Ascending aorta (tissue), 2 donors: ENCODE data around the gene TRIM24. TPM values are rescaled to one million over a fixed set of nuclear protein-coding genes. Genes with fewer than 3 reads are reported as not detected.

ENCODE experiments used
- DNase-seq, 2 donors: peaks; one replicate each; pipeline ENCODE4 v3.0.0-alpha.2; 2019; ENCODE audit warnings: low spot score in 2 of 2
- H3K27ac ChIP-seq, 2 donors: fragments of 200-600 bp; sonication (generic); one replicate each; pipeline ENCODE4 v1.5.1; 2016 to 2017; ENCODE audit warnings: mild to moderate bottlenecking in 1 of 2
- H3K27me3 ChIP-seq: fragments of 200-600 bp; sonication (generic); one replicate; pipeline ENCODE4 v1.5.1; 2017
- H3K36me3 ChIP-seq, 2 donors: fragments of 200-600 bp; sonication (generic); one replicate each; pipeline ENCODE4 v1.5.1; 2016
- H3K4me1 ChIP-seq, 2 donors: fragments of 200-600 bp; sonication (generic); one replicate each; pipeline ENCODE4 v1.5.1; 2016 to 2017; ENCODE audit warnings: mild to moderate bottlenecking in 1 of 2
- H3K4me3 ChIP-seq, 2 donors: fragments of 200-600 bp; sonication (generic); one replicate each; pipeline ENCODE4 v1.5.1; 2016 to 2017; ENCODE audit warnings: mild to moderate bottlenecking in 1 of 2
- H3K9me3 ChIP-seq, 2 donors: fragments of 200-600 bp; sonication (generic); one replicate each; pipeline ENCODE4 v1.5.1; 2016
- intact Hi-C: fragments of 100-400 bp; cut with DNase I; formaldehyde crosslinking; loops from one replicate; pipeline ENCODE4 v1.15.1; 2023
- total RNA-seq: library from RNA; depleted of rRNA; stranded (reverse); fragments of >200 nt; gene quantifications from one replicate; pipeline ENCODE4 v1.1.0, GENCODE V29; 2016
- TF ChIP-seq, protein P1 (sequence below), 3 experiments: fragments of 200-600 bp in 2 of 3; fragments of 450-650 bp in 1 of 3; sonication (generic) in 2 of 3; IDR thresholded peaks; one replicate each; pipeline ENCODE4 v1.5.1; 2016 to 2019; ENCODE audit warnings: antibody characterized with exemption in 3 of 3, mild to moderate bottlenecking in 1 of 3, moderate library complexity in 1 of 3

The TRIM24 gene
- total RNA-seq, 1 donor from 2014 or later, result 2.3 TPM

DNA sequence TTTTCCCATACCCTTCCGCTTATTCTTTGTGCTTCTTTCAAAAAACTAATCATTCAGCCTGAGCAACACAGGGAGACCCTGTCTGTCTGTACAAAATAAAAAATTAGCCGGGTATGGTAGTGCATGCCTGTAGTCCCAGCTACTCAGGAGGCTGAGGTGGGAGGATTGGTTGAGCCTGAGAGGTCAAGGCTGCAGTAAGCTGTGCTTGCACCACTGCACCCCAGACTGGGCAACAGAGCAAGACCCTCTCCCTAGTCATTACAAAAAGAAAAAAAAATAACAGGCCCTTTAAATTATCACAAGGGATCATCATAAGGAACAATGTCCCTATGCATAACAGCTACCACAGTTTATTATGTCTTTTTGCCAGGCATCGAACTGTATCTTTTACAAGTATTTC, 119.6 kb downstream of the TRIM24 start:
- DNase-seq, result no peak
- no peak overlapping the region for H3K4me3 ChIP-seq
- TF ChIP-seq, protein P1, sequence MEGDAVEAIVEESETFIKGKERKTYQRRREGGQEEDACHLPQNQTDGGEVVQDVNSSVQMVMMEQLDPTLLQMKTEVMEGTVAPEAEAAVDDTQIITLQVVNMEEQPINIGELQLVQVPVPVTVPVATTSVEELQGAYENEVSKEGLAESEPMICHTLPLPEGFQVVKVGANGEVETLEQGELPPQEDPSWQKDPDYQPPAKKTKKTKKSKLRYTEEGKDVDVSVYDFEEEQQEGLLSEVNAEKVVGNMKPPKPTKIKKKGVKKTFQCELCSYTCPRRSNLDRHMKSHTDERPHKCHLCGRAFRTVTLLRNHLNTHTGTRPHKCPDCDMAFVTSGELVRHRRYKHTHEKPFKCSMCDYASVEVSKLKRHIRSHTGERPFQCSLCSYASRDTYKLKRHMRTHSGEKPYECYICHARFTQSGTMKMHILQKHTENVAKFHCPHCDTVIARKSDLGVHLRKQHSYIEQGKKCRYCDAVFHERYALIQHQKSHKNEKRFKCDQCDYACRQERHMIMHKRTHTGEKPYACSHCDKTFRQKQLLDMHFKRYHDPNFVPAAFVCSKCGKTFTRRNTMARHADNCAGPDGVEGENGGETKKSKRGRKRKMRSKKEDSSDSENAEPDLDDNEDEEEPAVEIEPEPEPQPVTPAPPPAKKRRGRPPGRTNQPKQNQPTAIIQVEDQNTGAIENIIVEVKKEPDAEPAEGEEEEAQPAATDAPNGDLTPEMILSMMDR (IDR thresholded peaks at IDR 0.05), result no peak
- no peak overlapping the region for H3K27ac ChIP-seq
- no peaks in the 10 kb centered on the region for H3K9me3 ChIP-seq
- no peaks in the 10 kb centered on the region for H3K4me1 ChIP-seq
- peaks cover 28 to 56% of the 10 kb centered on the region in 2 donors for H3K36me3 ChIP-seq
- H3K27me3 ChIP-seq, result no peaks in the 10 kb centered on the region
- intact Hi-C loops, result no loop called here

DNA sequence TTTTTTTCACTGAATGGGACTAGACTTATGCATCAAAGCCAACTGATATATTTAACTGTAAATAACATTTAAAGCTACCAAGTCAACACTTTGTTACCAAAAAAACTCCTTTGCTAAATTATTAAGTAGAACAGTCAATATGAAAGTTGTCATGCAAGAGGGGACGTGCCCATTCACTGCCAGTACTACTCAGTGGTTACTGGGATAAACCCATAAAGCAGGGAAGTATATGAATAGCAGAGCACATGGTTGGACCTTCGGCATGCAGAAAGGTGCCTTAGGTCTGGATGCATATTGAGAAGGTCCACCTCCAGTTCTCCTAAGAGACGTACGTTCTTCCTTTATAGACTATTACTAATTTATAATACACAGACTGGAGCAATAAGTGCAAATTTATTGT, 121.0 kb downstream of the TRIM24 start:
- Histone ChIP-seq H3K27ac (no peak overlapping the region), H3K36me3 (peaks cover 37 to 58% of the 10 kb centered on the region in 2 donors), H3K4me1 (no peaks in the 10 kb centered on the region), H3K27me3 (no peaks in the 10 kb centered on the region), H3K4me3 (no peak overlapping the region), H3K9me3 (no peaks in the 10 kb centered on the region)
- TF ChIP-seq, protein P1 (IDR thresholded peaks at IDR 0.05), result no peak
- intact Hi-C loops, result no loop called here
- no peak for DNase-seq

DNA sequence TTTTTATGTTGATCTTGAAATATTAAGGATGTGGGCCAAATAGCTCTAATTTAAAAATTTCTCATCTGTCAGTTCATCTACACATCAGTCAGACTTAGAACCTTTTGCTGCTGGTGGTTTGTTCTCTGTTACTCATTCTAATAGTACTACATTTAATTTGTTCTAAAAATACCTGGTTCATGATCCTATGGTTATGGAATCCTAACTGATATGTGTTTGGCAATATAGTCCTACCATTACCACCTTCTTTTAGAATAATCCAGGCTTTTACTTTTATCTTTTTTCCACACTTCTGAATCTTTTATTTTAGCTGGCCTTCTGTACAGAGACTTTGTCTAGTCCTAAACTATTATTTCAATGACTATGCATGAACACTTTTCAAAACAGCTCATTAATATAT, 124.2 kb downstream of the TRIM24 start:
- Histone ChIP-seq H3K36me3 (peaks cover 36 to 41% of the 10 kb centered on the region in 2 donors), H3K9me3 (no peaks in the 10 kb centered on the region), H3K27me3 (no peaks in the 10 kb centered on the region), H3K4me1 (no peaks in the 10 kb centered on the region), H3K4me3 (no peak overlapping the region), H3K27ac (no peak overlapping the region)
- DNase-seq, result no peak
- TF ChIP-seq, protein P1 (IDR thresholded peaks at IDR 0.05), result no peak
- intact Hi-C loops, result no loop called here

DNA sequence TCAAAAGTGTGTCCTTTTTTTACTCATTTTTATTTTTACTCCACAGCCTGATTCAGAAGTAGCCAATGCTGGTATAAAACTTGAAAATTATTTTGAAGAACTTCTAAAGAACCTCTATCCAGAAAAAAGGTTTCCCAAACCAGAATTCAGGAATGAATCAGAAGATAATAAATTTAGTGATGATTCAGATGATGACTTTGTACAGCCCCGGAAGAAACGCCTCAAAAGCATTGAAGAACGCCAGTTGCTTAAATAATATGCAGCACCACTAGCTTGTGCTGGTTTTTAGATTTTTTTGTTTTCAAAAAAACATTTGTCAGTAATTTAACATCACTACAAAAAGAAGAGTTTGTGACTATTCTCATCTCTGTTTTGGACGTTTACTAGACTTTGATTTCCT, 124.6 kb downstream of the TRIM24 start:
- DNase-seq, result no peak
- Histone ChIP-seq H3K36me3 (peaks cover 32 to 37% of the 10 kb centered on the region in 2 donors), H3K4me3 (no peak overlapping the region), H3K9me3 (no peaks in the 10 kb centered on the region), H3K4me1 (no peaks in the 10 kb centered on the region), H3K27me3 (no peaks in the 10 kb centered on the region), H3K27ac (no peak overlapping the region)
- TF ChIP-seq, protein P1 (IDR thresholded peaks at IDR 0.05), result no peak
- intact Hi-C loops, result no loop called here

DNA sequence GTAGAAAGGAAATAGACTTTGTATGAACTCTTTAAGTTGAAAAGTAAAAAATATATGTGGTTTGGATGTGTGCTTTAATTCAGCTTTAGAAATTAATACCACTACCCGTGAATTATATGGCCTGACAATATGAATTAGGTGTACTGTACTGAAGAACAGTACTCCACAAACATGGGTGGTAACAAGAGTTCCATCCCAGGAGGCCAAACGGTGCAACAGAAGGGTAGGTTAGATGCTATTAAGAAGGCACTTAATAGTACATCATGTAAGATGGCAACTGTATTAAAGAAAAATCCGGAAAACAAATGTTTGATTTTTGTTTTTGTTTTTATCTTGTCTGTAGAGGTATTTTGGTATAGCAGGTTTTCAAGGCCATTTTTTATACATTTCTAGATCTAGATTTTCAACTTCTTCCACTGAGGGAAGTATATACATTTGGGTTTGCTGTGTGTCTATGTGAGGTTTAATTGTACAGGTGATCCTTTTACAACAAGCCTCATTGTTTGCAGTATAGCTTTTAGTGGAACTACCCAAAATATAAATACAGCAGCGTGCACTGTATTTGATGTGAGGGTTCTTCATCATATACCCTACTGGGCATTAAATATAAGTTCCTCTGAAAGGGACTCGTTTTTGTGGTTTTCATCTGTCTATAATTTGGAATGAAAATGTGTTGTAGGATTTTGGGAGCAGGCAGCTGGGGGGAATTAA, 125.4 kb downstream of the TRIM24 start:
- Histone ChIP-seq H3K36me3 (peaks cover 27 to 29% of the 10 kb centered on the region in 2 donors), H3K27ac (no peak overlapping the region), H3K4me3 (no peak overlapping the region), H3K27me3 (no peaks in the 10 kb centered on the region), H3K4me1 (no peaks in the 10 kb centered on the region), H3K9me3 (no peaks in the 10 kb centered on the region)
- DNase-seq, result no peak
- TF ChIP-seq, protein P1 (IDR thresholded peaks at IDR 0.05), result no peak
- intact Hi-C loops, result no loop called here
